Ishikawa (cell line): Measurements from ENCODE around the gene CT47A1.

Source experiments
- CEBPB ChIP-seq: IDR thresholded peaks from 2 replicates; pipeline ENCODE4 v1.6.1; 2012
- CREB1 ChIP-seq: IDR thresholded peaks from 2 replicates; pipeline ENCODE4 v1.6.1; 2012; ENCODE audit warnings: low read depth
- EGR1 ChIP-seq: IDR thresholded peaks from 2 replicates; pipeline ENCODE4 v1.6.1; 2012
- EP300 ChIP-seq: IDR thresholded peaks from 2 replicates; pipeline ENCODE4 v1.6.1; 2012; ENCODE audit warnings: borderline replicate concordance
- FOXM1 ChIP-seq: IDR thresholded peaks from 2 replicates; pipeline ENCODE4 v1.6.1; 2012; ENCODE audit warnings: low read depth, borderline replicate concordance
- NFIC ChIP-seq: IDR thresholded peaks from 2 replicates; pipeline ENCODE4 v1.6.1; 2012
- RAD21 ChIP-seq: IDR thresholded peaks from 2 replicates; pipeline ENCODE4 v1.6.1; 2012; ENCODE audit warnings: low read depth
- TAF1 ChIP-seq: IDR thresholded peaks from 2 replicates; pipeline ENCODE4 v1.6.1; 2012; ENCODE audit warnings: low read depth, mild to moderate bottlenecking
- TCF12 ChIP-seq: IDR thresholded peaks from 2 replicates; pipeline ENCODE4 v1.6.1; 2012; ENCODE audit warnings: low read depth
- TEAD4 ChIP-seq: IDR thresholded peaks from 2 replicates; pipeline ENCODE4 v1.6.1; 2012
- YY1 ChIP-seq: IDR thresholded peaks from 2 replicates; pipeline ENCODE4 v1.6.1; 2012; ENCODE audit warnings: low read depth
- TF ChIP-seq, protein P1 (sequence below): IDR thresholded peaks from 2 replicates; pipeline ENCODE4 v1.6.1; 2012; ENCODE audit warnings: low read depth, mild to moderate bottlenecking
- TF ChIP-seq, protein P2 (sequence below): IDR thresholded peaks from 2 replicates; pipeline ENCODE4 v1.6.1; 2012
- TF ChIP-seq, protein P3 (sequence below): IDR thresholded peaks from 2 replicates; pipeline ENCODE4 v1.6.1; 2012

DNA sequence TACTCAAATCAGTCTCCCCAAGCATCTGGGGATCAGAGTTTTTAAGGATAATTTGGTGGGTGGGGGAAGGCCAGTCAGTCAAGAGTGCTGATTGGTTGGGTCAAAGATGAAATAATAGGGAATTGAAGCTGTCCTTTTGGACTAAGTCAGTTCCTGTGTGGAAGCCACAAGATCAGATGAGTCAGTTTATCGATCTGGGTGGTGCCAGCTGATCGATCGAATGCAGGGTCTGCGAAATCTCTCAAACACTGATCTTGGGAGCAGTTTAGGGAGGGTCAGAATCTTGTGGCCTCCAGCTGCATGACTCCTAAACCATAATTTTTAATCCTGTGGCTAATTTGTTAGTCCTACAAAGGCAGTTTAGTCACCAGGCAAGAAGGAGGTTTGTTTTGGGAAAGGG, 44.5 kb upstream of the CT47A1 start:
- TF ChIP-seq TCF12 = no peak
- no peak for TF ChIP-seq EP300
- no peak for TF ChIP-seq TAF1
- TF ChIP-seq, protein P1, sequence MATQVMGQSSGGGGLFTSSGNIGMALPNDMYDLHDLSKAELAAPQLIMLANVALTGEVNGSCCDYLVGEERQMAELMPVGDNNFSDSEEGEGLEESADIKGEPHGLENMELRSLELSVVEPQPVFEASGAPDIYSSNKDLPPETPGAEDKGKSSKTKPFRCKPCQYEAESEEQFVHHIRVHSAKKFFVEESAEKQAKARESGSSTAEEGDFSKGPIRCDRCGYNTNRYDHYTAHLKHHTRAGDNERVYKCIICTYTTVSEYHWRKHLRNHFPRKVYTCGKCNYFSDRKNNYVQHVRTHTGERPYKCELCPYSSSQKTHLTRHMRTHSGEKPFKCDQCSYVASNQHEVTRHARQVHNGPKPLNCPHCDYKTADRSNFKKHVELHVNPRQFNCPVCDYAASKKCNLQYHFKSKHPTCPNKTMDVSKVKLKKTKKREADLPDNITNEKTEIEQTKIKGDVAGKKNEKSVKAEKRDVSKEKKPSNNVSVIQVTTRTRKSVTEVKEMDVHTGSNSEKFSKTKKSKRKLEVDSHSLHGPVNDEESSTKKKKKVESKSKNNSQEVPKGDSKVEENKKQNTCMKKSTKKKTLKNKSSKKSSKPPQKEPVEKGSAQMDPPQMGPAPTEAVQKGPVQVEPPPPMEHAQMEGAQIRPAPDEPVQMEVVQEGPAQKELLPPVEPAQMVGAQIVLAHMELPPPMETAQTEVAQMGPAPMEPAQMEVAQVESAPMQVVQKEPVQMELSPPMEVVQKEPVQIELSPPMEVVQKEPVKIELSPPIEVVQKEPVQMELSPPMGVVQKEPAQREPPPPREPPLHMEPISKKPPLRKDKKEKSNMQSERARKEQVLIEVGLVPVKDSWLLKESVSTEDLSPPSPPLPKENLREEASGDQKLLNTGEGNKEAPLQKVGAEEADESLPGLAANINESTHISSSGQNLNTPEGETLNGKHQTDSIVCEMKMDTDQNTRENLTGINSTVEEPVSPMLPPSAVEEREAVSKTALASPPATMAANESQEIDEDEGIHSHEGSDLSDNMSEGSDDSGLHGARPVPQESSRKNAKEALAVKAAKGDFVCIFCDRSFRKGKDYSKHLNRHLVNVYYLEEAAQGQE = no peak
- TF ChIP-seq CREB1 = no peak
- TF ChIP-seq FOXM1 = no peak
- TF ChIP-seq CEBPB = no peak
- TF ChIP-seq, protein P2, sequence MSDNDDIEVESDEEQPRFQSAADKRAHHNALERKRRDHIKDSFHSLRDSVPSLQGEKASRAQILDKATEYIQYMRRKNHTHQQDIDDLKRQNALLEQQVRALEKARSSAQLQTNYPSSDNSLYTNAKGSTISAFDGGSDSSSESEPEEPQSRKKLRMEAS = no peak
- no peak for TF ChIP-seq TEAD4
- TF ChIP-seq YY1 = no peak
- TF ChIP-seq RAD21 = no peak
- TF ChIP-seq, protein P3, sequence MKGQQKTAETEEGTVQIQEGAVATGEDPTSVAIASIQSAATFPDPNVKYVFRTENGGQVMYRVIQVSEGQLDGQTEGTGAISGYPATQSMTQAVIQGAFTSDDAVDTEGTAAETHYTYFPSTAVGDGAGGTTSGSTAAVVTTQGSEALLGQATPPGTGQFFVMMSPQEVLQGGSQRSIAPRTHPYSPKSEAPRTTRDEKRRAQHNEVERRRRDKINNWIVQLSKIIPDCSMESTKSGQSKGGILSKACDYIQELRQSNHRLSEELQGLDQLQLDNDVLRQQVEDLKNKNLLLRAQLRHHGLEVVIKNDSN = no peak
- no peak for TF ChIP-seq NFIC
- TF ChIP-seq EGR1 = no peak
